Chondrocyte (in vitro differentiated cells): Measurements from ENCODE around the gene SLC2A3. TPM values are rescaled to one million over a fixed set of nuclear protein-coding genes. Genes with fewer than 3 reads are reported as not detected.
"Not testable (repeated sequence)": the region's sequence is repeated elsewhere in the genome, so short reads cannot be mapped to it uniquely, and the experiment has no call there.

ENCODE experiments used
- DNase-seq: peaks from one replicate; pipeline ENCODE4 v3.0.0; 2021; ENCODE audit warnings: mixed read lengths, low spot score
- H3K27ac Mint-ChIP-seq: one replicate; pipeline ENCODE4 v1.8.0; 2021; ENCODE audit warnings: mild to moderate bottlenecking, moderate library complexity, mixed read lengths; ENCODE audit not compliant: unreplicated experiment
- H3K27me3 Mint-ChIP-seq: 2 replicates; pipeline ENCODE4 v1.8.0; 2021; ENCODE audit warnings: low read depth, mixed read lengths
- H3K36me3 Mint-ChIP-seq: 2 replicates; pipeline ENCODE4 v1.8.0; 2021; ENCODE audit warnings: low read depth, mixed read lengths
- H3K4me1 Mint-ChIP-seq: 2 replicates; pipeline ENCODE4 v1.8.0; 2021; ENCODE audit warnings: low read depth, mild to moderate bottlenecking, mixed read lengths
- H3K4me3 Mint-ChIP-seq: one replicate; pipeline ENCODE4 v1.8.0; 2021; ENCODE audit warnings: mild to moderate bottlenecking, moderate library complexity, mixed read lengths; ENCODE audit not compliant: unreplicated experiment
- H3K9me3 Mint-ChIP-seq: 2 replicates; pipeline ENCODE4 v1.8.0; 2021; ENCODE audit warnings: low read depth, mixed read lengths
- CTCF ChIP-seq: fragments of 200-600 bp; sonication (generic); IDR thresholded peaks from 2 replicates; pipeline ENCODE4 v1.5.0; 2021; ENCODE audit warnings: antibody characterized with exemption, mild to moderate bottlenecking, moderate library complexity
- total RNA-seq: library from RNA; stranded (reverse); gene quantifications from 3 replicates; pipeline ENCODE4 v1.2.1, GENCODE V29; 2021

The SLC2A3 gene
- total RNA-seq, 1 donor from 2014 or later, result 75.2 TPM

- peaks cover under 1% of the 10 kb centered on the region for H3K4me1 Mint-ChIP-seq
- H3K27ac Mint-ChIP-seq, result no peak overlapping the region
- H3K4me3 Mint-ChIP-seq, result no peak overlapping the region
- H3K36me3 Mint-ChIP-seq, result no peaks in the 10 kb centered on the region
- H3K9me3 Mint-ChIP-seq, result no peaks in the 10 kb centered on the region
- no peaks in the 10 kb centered on the region for H3K27me3 Mint-ChIP-seq
- no peak for TF ChIP-seq CTCF
- no peak for DNase-seq
Observed at GRCh38 chr12:7899755-7900154, 36.2 kb downstream of the SLC2A3 start.

- not testable (repeated sequence) for DNase-seq, H3K36me3 Mint-ChIP-seq, H3K4me3 Mint-ChIP-seq, H3K27ac Mint-ChIP-seq, H3K9me3 Mint-ChIP-seq, H3K27me3 Mint-ChIP-seq, H3K4me1 Mint-ChIP-seq
Observed at GRCh38 chr12:7896726-7897125, 39.3 kb downstream of the SLC2A3 start.

- H3K4me3 Mint-ChIP-seq, result no peak overlapping the region
- H3K27ac Mint-ChIP-seq, result no peak overlapping the region
- no peaks in the 10 kb centered on the region for H3K27me3 Mint-ChIP-seq
- TF ChIP-seq CTCF, result no peak
- H3K9me3 Mint-ChIP-seq, result no peaks in the 10 kb centered on the region
- H3K36me3 Mint-ChIP-seq, result no peaks in the 10 kb centered on the region
- DNase-seq, result no peak
- peaks cover 14% of the 10 kb centered on the region for H3K4me1 Mint-ChIP-seq
Observed at GRCh38 chr12:7892186-7892980, 43.6 kb downstream of the SLC2A3 start.

GRCh38 chr12:7884689-7885088, 51.3 kb downstream of the SLC2A3 start:
- no peak overlapping the region for H3K4me3 Mint-ChIP-seq
- H3K9me3 Mint-ChIP-seq, result no peaks in the 10 kb centered on the region
- no peak for DNase-seq
- no peak overlapping the region for H3K27ac Mint-ChIP-seq
- H3K4me1 Mint-ChIP-seq, result peaks cover 8% of the 10 kb centered on the region
- no peaks in the 10 kb centered on the region for H3K27me3 Mint-ChIP-seq
- TF ChIP-seq CTCF, result no peak
- H3K36me3 Mint-ChIP-seq, result no peaks in the 10 kb centered on the region

- not testable (repeated sequence) for H3K4me1 Mint-ChIP-seq, H3K36me3 Mint-ChIP-seq, H3K4me3 Mint-ChIP-seq, H3K27me3 Mint-ChIP-seq, H3K27ac Mint-ChIP-seq, DNase-seq, H3K9me3 Mint-ChIP-seq
Observed at GRCh38 chr12:7881736-7882120, 54.3 kb downstream of the SLC2A3 start.

- not testable (repeated sequence) for H3K9me3 Mint-ChIP-seq, H3K27ac Mint-ChIP-seq, DNase-seq, H3K36me3 Mint-ChIP-seq, H3K4me1 Mint-ChIP-seq, H3K27me3 Mint-ChIP-seq, H3K4me3 Mint-ChIP-seq
Observed at GRCh38 chr12:7880952-7881735, 54.8 kb downstream of the SLC2A3 start.
